Globus pallidus (tissue), 1 donor: ENCODE measurements around the gene TENM4.
"Not testable (repeated sequence)": the region's sequence is repeated elsewhere in the genome, so short reads cannot be mapped to it uniquely, and the experiment has no call there.

Source experiments
- DNase-seq: peaks from one replicate; pipeline ENCODE4 v3.0.0-alpha.2; 2015; ENCODE audit warnings: low spot score

TENM4 gene

GRCh38 chr11:79208126-79208525, 232.7 kb downstream of the TENM4 start:
- no peak for DNase-seq

GRCh38 chr11:79206951-79207350, 233.9 kb downstream of the TENM4 start:
- no peak for DNase-seq

DNA sequence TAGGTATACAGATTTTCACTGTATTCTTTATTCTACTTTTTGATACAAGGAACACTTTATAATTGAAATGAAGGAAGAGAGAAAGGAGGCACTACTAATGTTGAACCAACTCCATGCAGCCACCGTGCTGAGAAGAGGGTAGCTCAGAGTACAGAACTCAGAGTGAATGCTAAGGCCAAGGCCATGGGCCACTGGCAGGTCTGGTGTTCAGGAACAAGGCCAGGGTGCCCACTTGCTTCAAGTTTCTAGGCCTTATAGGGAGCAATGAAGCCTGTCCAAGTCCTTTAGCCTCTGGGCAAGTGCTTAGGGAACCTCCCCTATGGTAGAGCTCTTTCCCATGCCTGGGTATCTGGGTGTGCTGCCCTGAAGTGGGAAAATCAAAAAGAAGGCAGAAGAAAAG, 235.0 kb downstream of the TENM4 start:
- no peak for DNase-seq

- DNase-seq = no peak
These were observed 239.0 kb downstream of the TENM4 start for GRCh38 chr11:79201677-79202347.

DNA sequence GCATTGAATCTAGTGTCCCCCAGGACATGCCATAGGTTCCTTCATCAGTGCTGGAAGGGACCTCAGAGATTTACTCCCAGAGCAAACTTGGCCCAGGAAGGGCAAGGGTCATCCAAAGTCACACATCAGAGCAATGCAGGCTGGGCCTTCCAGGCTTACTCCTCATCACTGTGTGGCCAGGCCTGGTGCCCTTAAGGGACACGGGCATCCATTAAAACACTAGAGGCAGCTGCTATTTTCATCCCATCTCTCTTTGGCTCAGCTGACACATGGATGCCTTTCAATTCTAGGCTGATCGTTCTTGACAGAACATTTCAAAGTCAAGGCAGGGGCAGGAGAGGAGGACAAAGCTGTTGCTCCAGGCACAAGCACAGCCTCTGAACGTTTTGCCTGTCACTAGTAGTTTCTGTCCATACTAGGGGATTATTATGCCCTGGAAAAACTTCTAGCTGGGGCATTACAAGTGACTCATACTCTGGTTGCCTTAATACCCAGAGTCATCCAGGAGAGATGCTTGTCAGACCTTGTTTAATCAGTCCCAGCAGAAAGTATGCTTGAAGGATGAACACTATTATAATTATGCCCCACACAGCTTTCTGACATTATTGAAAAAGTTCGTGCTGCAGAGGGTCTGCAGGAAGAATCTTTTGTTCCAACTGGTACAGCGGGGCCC, 240.3 kb downstream of the TENM4 start:
- DNase-seq = no peak

GRCh38 chr11:79199729-79200354, 241.0 kb downstream of the TENM4 start:
- no peak for DNase-seq

- DNase-seq = no peak
These were observed 242.0 kb downstream of the TENM4 start for GRCh38 chr11:79198898-79199250.

GRCh38 chr11:79198203-79198897, 242.5 kb downstream of the TENM4 start:
- no peak for DNase-seq

DNA sequence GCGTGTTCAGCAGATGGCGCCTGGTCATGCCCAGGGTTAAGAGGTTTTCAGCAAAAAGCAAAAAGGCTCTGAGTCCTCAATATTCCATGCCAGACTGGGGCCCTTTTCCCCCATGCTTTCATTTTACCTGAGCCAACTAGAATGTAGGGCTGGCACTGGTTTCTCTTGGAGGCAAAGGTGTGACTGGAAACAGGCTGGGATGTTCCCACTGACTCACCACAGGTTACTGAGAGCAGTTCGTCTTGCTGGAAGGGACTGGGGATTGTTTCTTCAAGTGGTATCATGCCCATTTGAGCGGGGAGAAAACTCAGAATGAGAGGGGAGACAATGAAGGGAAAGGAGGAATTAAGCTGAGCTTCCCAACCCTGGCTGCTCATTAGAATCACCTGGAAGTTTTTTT, 243.9 kb downstream of the TENM4 start:
- no peak for DNase-seq

GRCh38 chr11:79195209-79195608, 245.6 kb downstream of the TENM4 start:
- DNase-seq = no peak

- no peak for DNase-seq
These were observed 247.0 kb downstream of the TENM4 start for GRCh38 chr11:79193663-79194310.

DNA sequence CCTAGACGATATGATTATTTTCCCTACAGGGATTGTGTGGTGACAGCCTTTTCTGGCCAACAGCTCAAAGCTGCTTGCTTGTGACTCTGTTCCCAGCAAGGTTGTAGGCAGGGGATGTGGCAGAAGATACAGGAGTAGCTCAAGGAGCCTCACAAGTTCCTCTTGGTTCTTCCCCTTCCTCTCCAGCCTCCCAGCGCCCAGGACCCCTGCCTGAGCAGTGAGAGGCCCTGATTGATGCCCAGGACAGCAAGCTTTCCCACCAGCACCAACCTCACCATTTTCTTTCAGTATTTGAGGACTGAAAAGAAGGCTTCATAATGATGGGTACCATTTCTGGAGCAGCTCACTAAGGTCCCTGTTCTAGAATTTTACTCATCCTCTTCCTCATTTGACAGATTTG, 248.0 kb downstream of the TENM4 start:
- no peak for DNase-seq

DNA sequence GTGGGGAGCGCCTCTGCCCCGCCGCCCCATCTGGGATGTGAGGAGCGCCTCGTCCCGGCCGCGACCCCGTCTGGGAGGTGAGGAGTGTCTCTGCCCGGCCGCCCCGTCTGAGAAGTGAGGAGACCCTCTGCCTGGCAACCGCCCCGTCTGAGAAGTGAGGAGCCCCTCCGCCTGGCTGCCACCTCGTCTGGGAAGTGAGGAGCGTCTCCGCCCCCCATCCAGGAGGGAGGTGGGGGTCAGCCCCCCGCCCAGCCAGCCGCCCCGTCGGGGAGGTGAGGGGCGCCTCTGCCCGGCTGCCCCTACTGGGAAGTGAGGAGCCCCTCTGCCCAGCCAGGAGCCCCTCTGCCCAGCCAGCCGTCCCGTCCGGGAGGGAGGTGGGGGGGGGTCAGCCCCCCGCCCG, 249.1 kb downstream of the TENM4 start:
- not testable (repeated sequence) for DNase-seq

- not testable (repeated sequence) for DNase-seq
These were observed 250.3 kb downstream of the TENM4 start for GRCh38 chr11:79190553-79190952.

GRCh38 chr11:79189601-79190000, 251.2 kb downstream of the TENM4 start:
- DNase-seq = no peak

GRCh38 chr11:79189055-79189454, 251.8 kb downstream of the TENM4 start:
- no peak for DNase-seq

- DNase-seq = no peak
These were observed 254.2 kb downstream of the TENM4 start for GRCh38 chr11:79186669-79187068.

DNA sequence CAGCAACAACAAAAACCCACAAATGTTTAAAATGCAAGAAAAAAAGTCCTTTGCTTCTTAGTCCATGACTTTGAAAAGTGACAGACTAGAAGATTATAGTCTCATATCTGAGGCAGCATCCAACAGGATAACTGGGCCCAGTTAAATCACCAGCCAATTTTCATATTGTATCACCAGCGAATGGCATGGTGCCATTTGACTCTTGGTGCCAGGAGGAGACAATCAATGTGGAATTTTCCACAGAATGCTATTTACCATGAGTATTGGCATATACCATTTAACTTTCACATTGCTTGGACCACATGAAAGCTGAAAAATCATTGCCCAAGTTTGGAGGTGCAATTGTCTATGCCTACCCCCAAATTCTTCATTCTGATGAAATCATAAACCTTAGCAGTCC, 255.5 kb downstream of the TENM4 start:
- no peak for DNase-seq

DNA sequence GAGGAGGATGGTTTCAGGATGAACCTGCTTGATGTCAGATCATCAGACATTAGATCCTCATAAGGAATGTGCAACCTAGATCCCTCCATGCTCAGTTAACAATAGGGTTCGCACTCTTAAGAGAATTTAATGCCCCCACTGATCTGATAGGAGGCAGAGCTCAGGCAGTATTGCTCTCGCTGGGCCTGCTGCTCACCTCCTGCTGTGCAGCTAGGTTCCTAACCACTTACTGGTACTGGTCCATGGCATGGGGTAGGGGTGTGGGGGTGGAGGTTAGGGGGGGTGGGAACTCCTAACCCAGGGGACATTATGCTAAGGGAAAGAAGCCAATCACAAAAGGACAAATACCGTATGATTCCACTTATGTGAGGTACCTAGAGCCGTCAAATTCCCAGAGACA, 256.5 kb downstream of the TENM4 start:
- no peak for DNase-seq

- DNase-seq = no peak
These were observed 258.0 kb downstream of the TENM4 start for GRCh38 chr11:79182794-79183193.

DNA sequence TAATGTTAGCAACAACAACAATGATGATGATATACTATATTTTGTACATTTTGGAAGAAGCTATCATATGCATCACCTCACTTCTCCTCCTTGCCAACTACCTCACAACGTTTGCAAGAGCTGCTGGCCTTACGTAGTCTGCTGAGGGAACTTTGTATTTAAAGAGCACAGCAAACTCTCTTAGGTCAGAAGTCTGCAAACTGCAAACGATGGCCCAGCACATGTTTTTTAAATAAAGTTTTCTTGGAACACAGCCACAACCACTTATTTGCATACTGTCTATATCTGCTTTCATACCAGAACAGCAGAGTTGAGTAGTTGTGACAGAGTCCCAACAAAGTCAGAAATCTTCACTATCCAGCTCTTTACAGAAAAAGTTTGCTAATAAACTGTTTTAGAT, 261.7 kb downstream of the TENM4 start:
- DNase-seq = no peak
